ENCODE results near the gene LASP1NB.

The LASP1NB gene

DNA sequence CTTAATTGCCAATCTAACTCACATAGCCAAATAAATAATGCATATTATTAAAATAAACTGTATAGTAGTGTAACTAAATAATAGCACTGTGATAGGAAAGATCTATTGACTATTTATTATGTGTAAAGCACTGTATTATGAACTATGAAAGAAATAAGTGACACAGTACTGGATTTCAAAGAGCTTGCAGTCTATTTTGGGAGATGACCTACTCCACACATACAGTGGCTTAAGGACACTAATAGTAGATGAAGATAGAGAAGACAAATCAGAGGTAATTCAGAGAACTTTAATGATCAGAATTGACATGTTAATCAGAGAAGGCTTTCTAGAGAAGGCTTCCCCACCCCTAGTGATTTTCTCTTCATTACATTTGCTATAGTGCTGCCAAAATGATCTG lies 14.6 kb downstream of the LASP1NB start:
- Histone ChIP-seq H3K4me1 (replicated peaks in 1 of 4; ENCODE audit: control insufficient read depth in 3 of 4, insufficient read depth in 4 of 4, low read length in 3 of 4) (no peaks in the 10 kb centered on the region), H3K36me3 (ENCODE audit: control insufficient read depth in 2 of 4, insufficient read depth in 4 of 4, low read length in 3 of 4) (no peaks in the 10 kb centered on the region), H2AK5ac (ENCODE audit: low read depth, low read length) (no peak overlapping the region), H2BK12ac (ENCODE audit: low read depth, low read length) (no peak overlapping the region), H3K9me3 (ENCODE audit: insufficient read depth in 2 of 2, low read depth in 1 of 2, low read length in 1 of 2) (no peaks in the 10 kb centered on the region), H4K5ac (ENCODE audit: insufficient read length, low read depth, low read length) (no peak overlapping the region), H3K4ac (replicated peaks; ENCODE audit: insufficient read length, low read depth, low read length) (no peak overlapping the region), H3K4me2 (ENCODE audit: insufficient read depth in 1 of 2, low read depth in 2 of 2, low read length in 2 of 2) (no peak overlapping the region), H3K18ac (ENCODE audit: extremely low read depth, low read length) (no peak overlapping the region), H3K79me1 (ENCODE audit: low read depth, low read length) (no peaks in the 10 kb centered on the region), H2BK20ac (ENCODE audit: low read length) (no peak overlapping the region), H3K9ac (replicated peaks in 1 of 4; ENCODE audit: extremely low read depth in 1 of 4, low read depth in 3 of 4, low read length in 3 of 4) (no peak overlapping the region), H2BK5ac (ENCODE audit: low read depth, low read length) (no peak overlapping the region), H3K27me3 (replicated peaks in 1 of 4; ENCODE audit: control insufficient read depth in 3 of 4, extremely low read depth in 1 of 4, insufficient read depth in 3 of 4, low read length in 3 of 4) (no peaks in the 10 kb centered on the region), H3K14ac (ENCODE audit: insufficient read length) (no peak overlapping the region), H2AFZ (ENCODE audit: low read length) (no peak overlapping the region), H3K4me3 (ENCODE audit: extremely low read depth in 1 of 4, insufficient read depth in 2 of 4, low read depth in 3 of 4, low read length in 4 of 4) (no peak overlapping the region), H3K79me2 (ENCODE audit: control insufficient read depth in 1 of 2, insufficient read depth in 2 of 2, low read length in 2 of 2) (no peaks in the 10 kb centered on the region), H4K91ac (replicated peaks; ENCODE audit: insufficient read length, low read length) (no peak overlapping the region), H4K20me1 (replicated peaks in 1 of 2; ENCODE audit: control insufficient read depth in 1 of 2, insufficient read depth in 2 of 2, low read length in 2 of 2) (no peaks in the 10 kb centered on the region), H2BK15ac (ENCODE audit: low read length) (no peak overlapping the region), H3K56ac (replicated peaks; ENCODE audit: insufficient read length, low read depth, low read length) (no peak overlapping the region), H3K27ac (ENCODE audit: low read depth, low read length) (no peak overlapping the region), H4K8ac (ENCODE audit: extremely low read depth, insufficient read depth, low read length) (no peak overlapping the region), H3K23ac (ENCODE audit: insufficient read length) (no peak overlapping the region), H3K23me2 (ENCODE audit: low read depth, low read length) (no peaks in the 10 kb centered on the region), H2BK120ac (replicated peaks; ENCODE audit: low read depth, low read length) (no peak overlapping the region)
- no peak for DNase-seq (ENCODE audit: low read depth in 1 of 2, low spot score in 2 of 2)
- ChIA-PET POLR2A (ENCODE audit: partially characterized antibody) (interaction anchor here (0.6 to 2.3 kb wide), 2 partner anchors 16 to 668 kb away, joined by 3 to 10 read pairs; partner anchors contain the start of genes LASP1NB and NEUROD2), CTCF (ENCODE audit: partially characterized antibody) (interaction anchor here (0.7 to 4.5 kb wide), 5 partner anchors 16 to 226 kb away, joined by 3 to 22 read pairs (median 5); partner anchors contain the start of genes ARL5C and LASP1NB)
- TF ChIP-seq POU5F1 (IDR thresholded peaks at IDR 0.05; ENCODE audit: low read depth, low read length) (no peak), RBBP5 (IDR thresholded peaks at IDR 0.05; ENCODE audit: borderline replicate concordance, low read depth, low read length) (no peak), SP1 (IDR thresholded peaks at IDR 0.05; ENCODE audit: low read depth, low read length) (no peak), TBP (IDR thresholded peaks at IDR 0.05; ENCODE audit: low read depth, low read length) (no peak), CEBPB (IDR thresholded peaks at IDR 0.05; ENCODE audit: low read depth, low read length) (no peak), RNF2 (IDR thresholded peaks at IDR 0.05; ENCODE audit: borderline replicate concordance, low read depth, low read length, missing control alignments, poor library complexity, severe bottlenecking) (no peak)
- FAIRE-seq = no peak
